GM21619 (cell line): ENCODE results near the gene OR52I1.
A peak's percentile ranks its signal among the peaks of the same experiment; 100 is the strongest.

ENCODE experiments used
- ATAC-seq: cut with Tn5 transposase; IDR thresholded peaks from one replicate; pipeline ENCODE4 v1.9.1; 2021; ENCODE audit not compliant: unreplicated experiment

Gene OR52I1

GRCh38 chr11:4611986-4612385 lies 18.1 kb downstream of the OR52I1 start:
- no peak for ATAC-seq

- ATAC-seq, result no peak
Observed at GRCh38 chr11:4615856-4616444, 22.1 kb downstream of the OR52I1 start.

GRCh38 chr11:4619514-4619913 lies 25.7 kb downstream of the OR52I1 start:
- ATAC-seq, result no peak

GRCh38 chr11:4626207-4627099 lies 32.6 kb downstream of the OR52I1 start:
- ATAC-seq, result no peak

GRCh38 chr11:4636136-4636535 lies 42.3 kb downstream of the OR52I1 start:
- ATAC-seq, result no peak

- ATAC-seq, result peak; percentile 96
Observed at GRCh38 chr11:4636962-4637661, 43.3 kb downstream of the OR52I1 start, which contains the start of gene OR51D1. TSS of gene OR51D1 (plus strand) at chr11:4637477. CDS start at chr11:4639791, 2,314 bp downstream.

GRCh38 chr11:4637662-4638047 lies 43.8 kb downstream of the OR52I1 start:
- ATAC-seq, result no peak

- ATAC-seq, result no peak
Observed at GRCh38 chr11:4639931-4640330, 46.1 kb downstream of the OR52I1 start.

- ATAC-seq, result no peak
Observed at GRCh38 chr11:4641501-4641900, 47.7 kb downstream of the OR52I1 start.

- no peak for ATAC-seq
Observed at GRCh38 chr11:4642043-4642442, 48.2 kb downstream of the OR52I1 start.

- ATAC-seq, result no peak
Observed at GRCh38 chr11:4643076-4643475, 49.2 kb downstream of the OR52I1 start.

- no peak for ATAC-seq
Observed at GRCh38 chr11:4643682-4644081, 49.8 kb downstream of the OR52I1 start, which contains the start of gene OR51E1. TSS of gene OR51E1 (plus strand) at chr11:4643982. CDS start at chr11:4652527, 8,545 bp downstream.

GRCh38 chr11:4644233-4644632 lies 50.4 kb downstream of the OR52I1 start:
- ATAC-seq, result no peak
